Esophagus squamous epithelium (tissue), 4 donors: ENCODE measurements around the gene DGKB.

Source experiments
- CTCF ChIP-seq, 6 experiments: fragments of 450-650 bp in 4 of 6; fragments of 200-600 bp in 2 of 6; sonication (generic) in 2 of 6; IDR thresholded peaks; one replicate each; pipeline ENCODE4 v1.5.1; 2016 to 2019; ENCODE audit warnings: antibody characterized with exemption in 6 of 6, mild to moderate bottlenecking in 4 of 6, moderate library complexity in 4 of 6
- POLR2A ChIP-seq, 4 donors: fragments of 450-650 bp; IDR thresholded peaks; one replicate each; pipeline ENCODE4 v1.6.1; 2017; ENCODE audit warnings: antibody characterized with exemption in 4 of 4, mild to moderate bottlenecking in 4 of 4, moderate library complexity in 3 of 4

GRCh38 chr7:14483663-14484062 lies 418.9 kb downstream of the DGKB start:
- TF ChIP-seq POLR2A (IDR thresholded peaks at IDR 0.05): no peak
- TF ChIP-seq CTCF (IDR thresholded peaks at IDR 0.05): no peak
